Skeletal muscle cell (primary cell): ENCODE data around the gene BCAS4.
"Not testable (repeated sequence)": the region's sequence is repeated elsewhere in the genome, so short reads cannot be mapped to it uniquely, and the experiment has no call there.

Experiments used
- DNase-seq: peaks from one replicate; pipeline ENCODE4 v3.0.0-alpha.2; 2010; ENCODE audit warnings: low read depth
- H3K4me3 ChIP-seq: 2 replicates; pipeline ENCODE4 v1.5.1; 2011; ENCODE audit warnings: low read depth, mild to moderate bottlenecking, control low read depth, low read length, moderate library complexity

Gene BCAS4

DNA sequence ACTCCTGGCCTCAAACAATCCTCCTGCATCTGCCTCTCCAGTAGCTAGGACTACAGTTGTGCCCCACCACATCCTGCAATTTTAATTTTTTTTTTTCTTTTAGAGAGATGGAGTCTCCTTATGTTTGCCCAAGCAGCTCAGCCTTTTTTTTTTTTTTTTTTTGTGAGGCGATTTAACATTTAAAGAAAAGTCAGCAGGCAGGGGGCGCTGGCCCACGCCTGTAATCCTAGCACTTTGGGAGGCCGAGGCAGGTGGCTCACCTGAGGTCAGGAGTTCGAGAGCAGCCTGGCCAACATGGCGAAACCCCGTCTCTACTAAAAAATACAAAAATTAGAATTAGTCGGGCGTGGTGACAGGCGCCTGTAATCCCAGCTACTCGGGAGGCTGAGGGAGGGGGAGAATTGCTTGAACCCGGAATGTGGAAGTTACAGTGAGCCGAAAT is 1.3 kb upstream of the BCAS4 start:
- not testable (repeated sequence) for DNase-seq, H3K4me3 ChIP-seq

DNA sequence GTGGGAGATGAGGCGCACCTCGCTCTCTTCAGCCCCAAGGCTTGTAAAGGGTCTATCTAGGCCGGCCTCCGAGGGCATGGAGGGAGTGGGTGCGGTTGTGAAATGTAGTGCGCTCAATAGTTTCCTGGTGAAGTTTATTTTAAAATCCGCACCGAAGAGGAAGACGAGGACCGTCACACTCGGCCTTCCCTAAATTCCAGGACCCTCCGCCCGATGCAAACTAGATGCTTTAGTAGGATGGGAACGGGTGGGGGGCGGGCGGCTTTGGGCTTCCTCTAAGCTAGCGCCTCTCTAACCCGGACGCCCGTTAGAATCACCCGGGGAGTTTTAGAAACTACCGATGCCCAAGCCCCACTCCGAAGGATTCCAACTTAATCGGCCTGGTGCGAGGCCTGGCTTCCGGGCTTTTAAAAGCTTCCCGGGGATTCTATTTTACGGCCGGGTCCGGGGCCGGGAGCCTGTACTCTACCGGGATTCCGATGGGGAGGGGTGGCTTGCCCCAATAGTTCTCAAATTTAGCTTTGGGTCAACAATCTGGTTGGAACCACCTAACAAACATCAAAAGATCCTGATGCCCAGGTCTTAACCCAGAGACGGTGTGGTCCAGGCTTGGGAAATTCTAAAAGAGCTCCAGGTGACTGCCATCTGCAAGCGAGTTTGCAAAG is 548 bp upstream of the BCAS4 start:
- H3K4me3 ChIP-seq: peak overlapping the region; percentile 33

DNA sequence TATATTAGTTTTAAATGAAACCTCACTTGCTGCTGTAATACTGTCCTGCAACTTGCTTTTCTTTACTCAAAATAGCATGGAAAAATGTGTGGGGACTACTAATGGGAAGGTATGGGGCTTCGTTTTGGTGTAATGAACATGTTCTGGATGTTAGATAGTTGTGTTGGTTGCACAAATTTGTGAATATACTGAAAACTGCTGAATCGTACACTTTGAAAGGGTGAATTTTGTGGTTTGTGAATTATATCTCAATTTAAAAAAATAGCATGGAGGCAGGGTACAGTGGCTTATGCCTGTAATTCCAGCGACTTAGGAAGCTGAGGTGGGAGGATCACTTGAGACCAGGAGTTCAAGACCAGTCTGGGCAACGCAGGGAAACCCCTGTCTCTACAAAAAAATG is 2.3 kb downstream of the BCAS4 start:
- no peak overlapping the region for H3K4me3 ChIP-seq
- DNase-seq: no peak

More for the DNA sequence above, 548 bp upstream of the BCAS4 start:
- no peak for DNase-seq

DNA sequence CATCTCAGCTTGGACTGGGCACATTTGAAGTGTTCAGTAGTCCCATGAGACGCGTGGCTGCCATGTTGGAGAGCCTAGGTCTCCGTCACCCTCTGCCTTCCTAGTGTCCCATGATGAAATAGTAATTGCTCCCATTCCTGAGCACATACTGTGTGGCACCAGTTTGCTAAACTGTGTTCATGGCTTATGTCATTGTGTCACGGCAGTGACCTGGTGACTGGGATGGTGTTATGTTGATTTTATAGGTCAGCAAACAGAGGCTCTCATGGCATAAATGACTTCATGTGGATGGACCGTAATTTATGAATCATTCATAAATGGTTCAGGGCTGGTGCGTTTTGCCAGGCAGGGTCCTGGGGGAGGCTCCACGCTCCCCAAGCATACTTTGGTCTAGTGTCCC is 3.8 kb downstream of the BCAS4 start:
- DNase-seq: no peak
- H3K4me3 ChIP-seq: no peak overlapping the region

DNA sequence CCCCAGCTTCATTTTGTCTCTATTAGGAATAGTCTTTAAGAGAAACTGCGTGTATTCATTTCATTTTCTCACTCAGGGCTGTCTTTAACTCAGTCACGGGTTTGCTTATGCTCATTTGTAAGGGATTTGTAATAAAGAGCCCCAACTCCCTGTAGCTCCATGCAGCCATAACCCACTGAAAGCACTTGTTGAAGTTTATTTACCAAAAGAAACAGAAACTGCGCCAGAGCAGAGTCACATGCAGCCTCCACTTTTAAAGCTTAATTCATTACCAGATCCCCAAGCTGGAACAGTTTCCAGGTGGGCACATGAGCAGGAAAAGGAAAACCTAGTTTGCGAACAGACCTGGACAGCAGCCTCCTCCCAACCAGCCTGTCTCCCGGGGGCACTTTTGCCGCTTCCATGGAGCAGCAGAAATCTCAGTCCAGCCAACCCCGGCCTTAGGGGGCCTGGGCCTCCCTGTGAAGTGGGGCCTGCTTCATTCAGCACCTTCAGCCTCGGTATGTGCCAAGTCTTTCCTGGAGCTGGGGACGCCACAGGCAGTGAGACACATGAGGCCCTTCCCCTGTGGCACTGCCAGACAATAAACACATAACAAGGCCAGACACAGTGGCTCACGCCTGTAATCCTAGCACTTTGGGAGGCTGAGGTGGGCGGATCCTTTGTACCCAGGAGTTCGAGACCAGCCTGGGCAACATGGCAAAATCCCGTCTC is 4.5 kb downstream of the BCAS4 start:
- DNase-seq: no peak
- no peak overlapping the region for H3K4me3 ChIP-seq

DNA sequence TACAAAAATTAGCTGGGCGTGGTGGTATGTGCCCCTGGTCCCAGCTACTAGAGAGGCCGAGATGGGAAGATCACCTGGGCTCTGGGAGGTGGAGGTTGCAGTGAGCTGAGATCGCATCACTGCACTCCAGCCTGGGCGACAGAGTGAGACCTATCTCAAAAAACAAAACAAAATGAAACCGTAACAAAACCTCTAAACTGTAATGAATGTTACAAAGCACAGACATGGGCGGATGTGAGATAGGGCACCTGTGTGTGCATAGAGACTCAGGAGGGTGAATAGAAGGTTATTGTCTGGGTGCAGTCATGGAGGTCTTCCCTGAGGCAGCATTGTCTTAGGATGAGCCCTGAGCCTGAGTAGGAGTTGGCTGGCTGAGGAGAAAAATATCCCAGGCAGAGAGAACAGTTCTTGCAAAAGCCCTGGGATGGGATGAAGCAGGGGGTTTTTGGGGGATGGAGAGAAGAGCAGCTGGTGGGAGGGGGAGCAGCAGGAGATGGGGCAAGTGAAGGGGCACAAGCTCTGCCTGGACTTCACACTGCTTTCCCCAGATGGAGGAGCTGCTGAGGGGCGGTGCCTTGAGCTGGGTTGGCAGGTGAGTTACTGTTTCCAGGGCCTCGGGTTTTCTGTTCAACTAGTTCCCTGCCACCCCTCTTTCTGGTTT is 5.2 kb downstream of the BCAS4 start:
- no peak overlapping the region for H3K4me3 ChIP-seq
- DNase-seq: no peak

DNA sequence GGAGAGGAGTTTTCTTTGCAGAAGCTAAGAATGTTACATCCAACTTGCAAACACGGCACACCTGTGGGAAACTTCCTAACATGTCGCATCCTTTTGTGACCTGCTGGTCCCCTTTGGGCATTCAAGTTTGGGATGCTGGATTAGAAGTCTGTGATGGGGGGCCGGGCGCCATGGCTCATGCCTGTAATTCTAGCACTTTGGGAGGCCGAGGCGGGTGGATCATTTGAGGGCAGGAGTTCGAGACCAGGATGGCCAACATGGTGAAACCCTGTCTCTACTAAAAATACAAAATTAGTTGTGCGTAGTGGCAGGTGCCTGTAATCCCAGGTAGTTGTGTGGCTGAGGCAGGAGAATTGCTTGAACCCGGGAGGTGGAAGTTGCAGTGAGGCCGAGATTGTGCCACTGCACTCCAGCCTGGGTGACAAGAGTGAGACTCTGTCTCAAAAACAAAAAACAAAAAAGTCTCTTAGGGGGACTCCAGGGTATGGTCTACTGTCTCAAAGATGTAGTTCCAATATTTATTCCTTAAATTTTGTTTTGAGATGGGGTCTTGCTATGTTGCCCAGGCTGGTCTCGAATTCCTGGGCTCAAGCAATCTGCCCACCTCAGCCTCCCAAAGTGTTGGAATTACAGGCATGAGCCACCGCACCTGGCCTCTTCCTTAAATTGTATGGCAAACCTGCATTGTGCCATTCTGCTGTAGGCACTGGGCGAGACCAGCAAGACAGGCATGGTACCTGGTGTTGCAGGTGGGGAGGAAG is 6.3 kb downstream of the BCAS4 start:
- H3K4me3 ChIP-seq, DNase-seq: not testable (repeated sequence)

DNA sequence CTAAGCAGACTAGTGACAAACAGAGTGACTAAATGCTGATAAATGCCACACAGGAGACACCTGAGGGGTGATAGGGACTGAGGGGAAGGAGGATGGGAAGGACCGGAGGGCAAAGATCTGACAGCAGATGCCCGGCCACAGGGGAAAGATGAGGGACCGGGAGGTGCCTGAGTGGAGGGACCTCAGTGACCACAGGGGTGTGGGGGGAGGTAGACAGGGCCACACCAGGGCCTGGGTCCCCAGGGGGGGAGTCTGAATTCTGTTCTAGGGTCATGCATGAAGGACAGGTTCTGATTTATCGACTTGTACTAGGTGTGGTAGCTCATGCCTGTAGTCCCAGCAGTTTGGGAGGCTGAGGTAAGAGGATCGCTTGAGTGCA is 6.9 kb downstream of the BCAS4 start:
- DNase-seq: no peak
- no peak overlapping the region for H3K4me3 ChIP-seq

DNA sequence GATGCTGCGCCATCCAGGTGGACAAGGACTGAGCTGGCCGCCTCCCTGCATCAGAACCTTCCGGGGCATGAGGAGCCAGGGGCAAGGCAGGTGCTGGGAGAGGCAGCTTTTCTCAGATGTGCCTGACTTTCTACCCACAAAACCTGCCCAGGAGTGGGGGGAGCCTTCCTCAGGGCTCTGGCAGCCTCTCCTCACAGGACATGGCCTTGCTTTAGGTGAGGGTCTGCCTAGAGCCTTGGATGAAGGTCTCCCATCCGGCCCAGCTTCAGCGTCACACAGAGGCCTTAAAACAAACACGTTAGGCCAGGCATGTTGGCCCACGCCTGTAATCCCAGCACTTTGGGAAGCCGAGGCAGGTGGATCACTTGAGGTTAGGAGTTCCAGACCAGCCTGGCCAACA is 7.4 kb downstream of the BCAS4 start:
- no peak for DNase-seq
- H3K4me3 ChIP-seq: no peak overlapping the region

DNA sequence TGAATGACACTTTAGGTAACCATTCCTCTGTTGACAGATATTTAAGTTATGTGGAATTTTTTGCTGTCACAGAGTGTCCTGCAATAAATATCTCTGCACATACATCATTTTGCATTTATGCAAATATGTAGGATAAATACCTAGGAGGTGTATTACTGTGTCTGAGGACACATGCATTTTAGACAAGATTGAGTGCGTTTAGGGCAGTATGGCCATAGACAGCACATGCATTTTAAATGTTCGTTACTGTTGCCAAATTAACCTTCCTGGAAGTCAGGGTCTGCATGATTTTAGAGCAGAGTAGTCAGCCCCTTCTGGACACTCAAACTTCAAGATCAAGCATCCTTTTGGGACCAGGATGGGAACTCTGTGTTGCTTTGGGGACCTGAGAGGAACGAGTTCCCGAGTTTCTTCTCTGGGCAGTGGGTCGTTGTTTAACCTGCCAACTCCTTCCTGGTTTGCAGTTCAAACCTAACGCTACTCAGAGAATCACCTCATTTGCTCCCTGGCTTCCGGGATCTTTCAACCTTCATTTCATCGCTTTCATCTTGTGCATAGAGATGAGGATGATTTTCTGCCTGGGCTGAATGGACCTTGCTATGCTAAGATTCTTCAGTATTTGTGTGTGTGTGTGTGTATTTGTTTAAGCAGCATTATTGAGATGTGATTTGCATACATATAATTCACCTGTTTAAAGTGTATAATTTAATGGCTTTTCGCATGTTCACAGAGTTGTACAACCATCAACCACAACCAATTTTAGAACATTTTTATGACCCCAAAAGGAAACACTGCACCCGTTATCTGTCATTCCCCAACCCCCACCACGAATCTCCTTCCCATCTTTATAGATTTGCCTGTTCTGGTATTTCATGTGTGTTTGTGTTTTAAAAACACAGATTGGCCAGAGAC is 9.8 kb downstream of the BCAS4 start:
- DNase-seq: no peak
- H3K4me3 ChIP-seq: no peak overlapping the region

DNA sequence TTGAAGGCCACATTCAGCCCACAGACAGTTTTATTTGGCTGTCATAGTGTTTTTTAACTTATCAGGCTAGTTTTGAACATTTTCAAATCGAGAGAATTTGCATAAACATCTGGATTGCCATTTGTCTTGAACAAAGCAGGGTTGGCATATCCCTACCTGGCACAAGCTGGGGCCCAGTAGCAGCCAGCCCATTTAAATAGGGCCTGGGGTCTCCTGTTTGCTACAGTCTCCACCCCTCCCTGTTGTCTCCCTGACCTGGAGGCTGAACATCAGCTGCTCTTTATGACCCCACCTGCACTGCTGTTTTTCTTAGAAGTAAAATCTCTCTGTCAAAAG is 10.5 kb downstream of the BCAS4 start:
- DNase-seq: no peak
- no peak overlapping the region for H3K4me3 ChIP-seq

DNA sequence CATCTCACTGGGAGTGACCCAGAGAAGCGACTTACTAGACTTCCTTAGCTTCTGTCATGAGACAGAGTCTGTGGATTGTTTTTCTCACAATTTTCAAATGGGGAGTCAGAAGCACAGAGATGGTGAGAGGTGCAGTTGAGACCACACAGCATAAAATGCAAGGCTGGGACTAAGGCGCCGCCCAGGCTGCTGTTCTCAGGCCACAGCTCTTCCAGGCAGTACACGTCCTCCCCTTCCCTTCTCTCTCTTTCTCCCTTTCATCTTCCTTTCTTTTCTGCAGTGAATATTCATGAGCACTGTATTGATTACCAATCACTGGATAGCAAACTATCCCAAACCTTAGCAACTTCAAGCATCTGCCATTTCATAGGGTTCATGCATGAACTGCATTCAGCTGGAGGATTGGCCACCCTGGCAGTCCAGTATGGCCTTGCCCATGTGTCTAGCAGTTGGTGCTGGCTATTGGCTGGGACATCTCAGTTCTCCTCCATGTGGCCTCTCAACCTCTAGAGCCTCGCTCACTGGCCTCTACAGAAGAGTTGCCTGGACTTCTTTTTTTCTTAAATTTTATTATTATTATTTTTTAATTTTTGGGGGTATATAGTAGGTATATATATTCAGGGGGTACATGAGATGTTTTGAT is 11.4 kb downstream of the BCAS4 start:
- DNase-seq: no peak
- H3K4me3 ChIP-seq: no peak overlapping the region

DNA sequence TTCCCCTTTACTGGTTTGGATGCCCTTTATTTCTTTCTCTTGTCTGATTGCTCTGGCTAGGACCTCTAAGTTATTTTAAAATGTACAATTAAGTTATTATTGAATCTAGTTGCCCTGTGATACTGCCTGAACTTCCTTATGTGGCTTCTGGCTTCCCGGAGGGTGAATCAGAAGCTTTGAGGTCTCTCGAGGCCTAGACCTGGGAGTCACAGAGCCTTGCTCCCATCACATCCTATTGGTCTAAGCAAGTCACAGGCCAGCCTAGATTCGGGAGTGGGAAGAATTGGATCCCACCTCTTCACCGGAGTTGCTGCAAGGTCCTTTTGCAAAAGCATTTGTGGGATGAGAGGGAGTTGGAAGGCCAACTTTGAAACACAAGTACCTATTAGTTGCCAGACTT is 15.2 kb downstream of the BCAS4 start:
- no peak for DNase-seq
- no peak overlapping the region for H3K4me3 ChIP-seq

DNA sequence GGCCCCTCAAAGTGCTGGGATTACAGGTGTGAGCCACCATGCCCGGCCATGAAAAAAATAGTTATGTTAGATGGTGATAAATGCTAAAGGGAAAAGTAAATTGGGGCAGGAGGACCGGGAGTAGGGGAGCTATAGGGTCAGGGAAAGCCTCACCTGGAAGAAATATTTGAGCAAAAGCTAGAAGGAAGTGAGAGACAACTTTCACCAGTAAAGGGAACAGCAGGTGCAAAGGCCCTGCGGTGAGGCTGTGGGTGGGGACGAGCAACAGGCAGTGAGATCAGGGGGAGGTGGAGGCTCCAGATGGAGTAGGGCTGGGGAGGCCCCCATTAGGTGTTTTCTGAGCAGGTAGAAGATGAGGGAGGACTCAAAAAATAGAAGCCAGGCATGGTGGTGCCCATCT is 16.0 kb downstream of the BCAS4 start:
- no peak for DNase-seq
- H3K4me3 ChIP-seq: no peak overlapping the region

DNA sequence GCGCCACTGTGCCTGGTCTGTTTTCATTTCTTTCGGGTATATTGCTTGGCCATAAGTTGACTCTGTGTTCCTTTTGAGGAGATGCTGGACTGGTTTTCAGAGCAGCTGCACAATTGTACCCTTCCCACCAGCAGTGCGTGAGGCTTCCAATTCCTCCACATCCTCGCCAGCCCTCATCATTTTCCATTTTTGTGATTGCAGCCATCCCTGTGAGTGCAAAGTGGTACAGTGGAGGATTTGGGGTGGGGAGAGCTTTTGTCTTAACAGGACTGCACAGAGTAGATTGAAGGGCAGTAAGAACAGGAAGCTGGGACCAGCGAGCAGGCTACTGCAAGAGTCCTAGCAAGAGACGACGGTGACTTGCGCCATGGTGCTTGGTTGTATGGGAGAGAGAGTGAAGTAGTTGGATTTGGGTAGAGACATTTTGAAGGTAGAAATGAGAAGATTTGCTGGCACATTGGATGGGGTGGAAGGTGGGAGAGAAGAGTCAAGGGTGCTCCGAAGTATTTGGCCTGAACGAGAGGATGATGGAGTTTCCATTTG is 18.3 kb downstream of the BCAS4 start:
- no peak for DNase-seq
- no peak overlapping the region for H3K4me3 ChIP-seq

DNA sequence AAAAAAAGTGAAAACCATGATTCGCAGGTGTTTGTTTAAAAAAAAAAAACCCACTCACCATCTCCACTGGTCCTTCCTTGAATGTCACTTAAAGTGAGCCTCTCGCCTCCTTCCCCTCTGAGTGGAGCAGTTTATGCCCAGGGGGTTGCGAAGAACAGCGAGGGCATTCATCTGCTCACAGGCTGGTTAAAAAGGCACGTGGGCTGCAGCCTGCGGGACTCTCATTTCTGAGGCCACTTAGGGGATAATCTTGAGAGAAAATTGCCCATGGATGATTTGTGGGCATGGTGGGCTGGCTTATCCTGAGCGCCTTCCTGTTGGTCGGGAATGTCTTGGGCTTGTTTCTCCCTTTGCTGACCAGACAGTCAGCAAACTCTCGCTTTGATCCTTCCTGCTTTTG is 18.9 kb downstream of the BCAS4 start:
- no peak overlapping the region for H3K4me3 ChIP-seq
- DNase-seq: no peak

DNA sequence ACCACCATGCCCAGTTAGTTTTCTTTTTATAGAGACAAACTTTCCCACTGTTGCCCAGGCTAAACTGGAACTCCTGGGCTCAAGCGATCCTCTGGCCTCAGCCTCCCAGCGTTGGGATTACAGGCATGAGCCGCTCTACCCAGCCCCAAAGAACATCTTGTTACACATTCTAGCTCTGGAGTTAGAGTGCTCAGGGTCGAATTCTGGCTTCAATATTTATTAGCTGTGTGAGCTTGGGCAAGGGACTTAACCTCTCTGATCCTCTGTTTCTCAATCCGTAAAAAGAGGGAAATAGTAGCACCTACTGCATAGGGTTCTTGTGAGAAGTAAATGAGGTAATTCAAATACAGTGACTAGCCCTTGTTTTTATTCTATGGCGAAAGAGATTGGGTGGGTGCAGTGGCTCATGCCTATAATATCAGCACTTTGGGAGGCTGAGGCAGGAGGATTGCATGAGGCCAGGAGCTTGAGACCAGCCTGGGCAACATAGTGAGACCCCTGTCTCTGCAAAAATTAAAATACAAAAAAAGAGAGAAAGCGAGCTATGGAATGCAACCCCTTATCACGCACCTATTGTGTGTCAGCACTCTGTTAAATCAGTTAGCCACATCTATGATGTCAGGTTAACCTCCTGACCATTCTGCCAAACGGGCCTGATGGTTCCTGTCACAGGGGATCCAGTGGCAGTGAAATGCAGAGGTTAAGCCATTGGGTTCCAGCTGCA is 19.7 kb downstream of the BCAS4 start:
- no peak overlapping the region for H3K4me3 ChIP-seq
- no peak for DNase-seq
